ENCODE measurements around the gene ADGRB3.

The ADGRB3 gene

GRCh38 chr6:69391106-69391505 is 756.0 kb downstream of the ADGRB3 start:
- TF ChIP-seq Cebpa-rat (IDR thresholded peaks at IDR 0.05): no peak
- Histone ChIP-seq H3K4me3 (no peak overlapping the region), H3K27ac (no peak overlapping the region), H3K9ac (no peak overlapping the region), H3K27me3 (no peaks in the 10 kb centered on the region), H3K4me1 (peaks cover 8% of the 10 kb centered on the region), H3K36me3 (no peaks in the 10 kb centered on the region), H3K9me3 (no peaks in the 10 kb centered on the region), H4K20me1 (no peaks in the 10 kb centered on the region), H3K4me2 (no peak overlapping the region)

- Histone ChIP-seq H3K4me1 (peaks cover 8% of the 10 kb centered on the region), H3K4me2 (no peak overlapping the region), H3K9me3 (no peaks in the 10 kb centered on the region), H3K9ac (no peak overlapping the region), H3K27ac (no peak overlapping the region), H4K20me1 (no peaks in the 10 kb centered on the region), H3K36me3 (no peaks in the 10 kb centered on the region), H3K4me3 (no peak overlapping the region), H3K27me3 (no peaks in the 10 kb centered on the region)
- no peak for TF ChIP-seq Cebpa-rat (IDR thresholded peaks at IDR 0.05)
These were observed 757.7 kb downstream of the ADGRB3 start for GRCh38 chr6:69392745-69393144.

GRCh38 chr6:69398311-69398710 is 763.2 kb downstream of the ADGRB3 start:
- Histone ChIP-seq H3K36me3 (no peaks in the 10 kb centered on the region), H3K27me3 (no peaks in the 10 kb centered on the region), H3K27ac (no peak overlapping the region), H3K4me3 (no peak overlapping the region), H4K20me1 (no peaks in the 10 kb centered on the region), H3K4me1 (no peaks in the 10 kb centered on the region), H3K9me3 (no peaks in the 10 kb centered on the region), H3K9ac (no peak overlapping the region), H3K4me2 (no peak overlapping the region)
- no peak for TF ChIP-seq Cebpa-rat (IDR thresholded peaks at IDR 0.05)

- H3K36me3 ChIP-seq: no peaks in the 10 kb centered on the region
- H3K4me3 ChIP-seq: no peak overlapping the region
- H3K27ac ChIP-seq: no peak overlapping the region
- H3K27me3 ChIP-seq: no peaks in the 10 kb centered on the region
- no peaks in the 10 kb centered on the region for H3K9me3 ChIP-seq
- H4K20me1 ChIP-seq: no peaks in the 10 kb centered on the region
- no peak for TF ChIP-seq Cebpa-rat (IDR thresholded peaks at IDR 0.05)
- H3K4me2 ChIP-seq: no peak overlapping the region
- no peak overlapping the region for H3K9ac ChIP-seq
- H3K4me1 ChIP-seq: no peaks in the 10 kb centered on the region
These were observed 763.6 kb downstream of the ADGRB3 start for GRCh38 chr6:69398729-69399128.

GRCh38 chr6:69408886-69409285 is 773.8 kb downstream of the ADGRB3 start:
- Histone ChIP-seq H3K4me2 (no peak overlapping the region), H4K20me1 (no peaks in the 10 kb centered on the region), H3K4me3 (no peak overlapping the region), H3K9me3 (no peaks in the 10 kb centered on the region), H3K27ac (no peak overlapping the region), H3K4me1 (no peaks in the 10 kb centered on the region), H3K9ac (no peak overlapping the region), H3K27me3 (no peaks in the 10 kb centered on the region), H3K36me3 (no peaks in the 10 kb centered on the region)
- no peak for TF ChIP-seq Cebpa-rat (IDR thresholded peaks at IDR 0.05)

GRCh38 chr6:69416776-69417175 is 781.7 kb downstream of the ADGRB3 start:
- Histone ChIP-seq H3K4me1 (no peaks in the 10 kb centered on the region), H3K4me3 (no peak overlapping the region)
- TF ChIP-seq Cebpa-rat (IDR thresholded peaks at IDR 0.05): no peak

GRCh38 chr6:69421269-69421668 is 786.2 kb downstream of the ADGRB3 start:
- no peaks in the 10 kb centered on the region for H3K27me3 ChIP-seq
- H4K20me1 ChIP-seq: no peaks in the 10 kb centered on the region
- no peak for TF ChIP-seq Cebpa-rat (IDR thresholded peaks at IDR 0.05)
- H3K4me3 ChIP-seq: no peak overlapping the region
- H3K27ac ChIP-seq: no peak overlapping the region
- no peaks in the 10 kb centered on the region for H3K36me3 ChIP-seq
- no peaks in the 10 kb centered on the region for H3K9me3 ChIP-seq
- H3K4me1 ChIP-seq: no peaks in the 10 kb centered on the region
- no peak overlapping the region for H3K4me2 ChIP-seq
- H3K9ac ChIP-seq: no peak overlapping the region

More at GRCh38 chr6:69416776-69417175, 781.7 kb downstream of the ADGRB3 start:
- H3K4me2 ChIP-seq: no peak overlapping the region
- no peaks in the 10 kb centered on the region for H3K27me3 ChIP-seq
- H3K9me3 ChIP-seq: no peaks in the 10 kb centered on the region
- H3K9ac ChIP-seq: no peak overlapping the region
- H4K20me1 ChIP-seq: no peaks in the 10 kb centered on the region
- H3K36me3 ChIP-seq: no peaks in the 10 kb centered on the region
- H3K27ac ChIP-seq: no peak overlapping the region

- no peak overlapping the region for H3K4me3 ChIP-seq
- H3K27ac ChIP-seq: no peak overlapping the region
- no peaks in the 10 kb centered on the region for H4K20me1 ChIP-seq
- no peaks in the 10 kb centered on the region for H3K9me3 ChIP-seq
- H3K27me3 ChIP-seq: no peaks in the 10 kb centered on the region
- H3K4me1 ChIP-seq: no peaks in the 10 kb centered on the region
- H3K36me3 ChIP-seq: no peaks in the 10 kb centered on the region
- TF ChIP-seq Cebpa-rat (IDR thresholded peaks at IDR 0.05): no peak
- H3K9ac ChIP-seq: no peak overlapping the region
- no peak overlapping the region for H3K4me2 ChIP-seq
These were observed 786.9 kb downstream of the ADGRB3 start for GRCh38 chr6:69422020-69422419.

- no peak for TF ChIP-seq Cebpa-rat (IDR thresholded peaks at IDR 0.05)
These were observed 787.4 kb downstream of the ADGRB3 start for GRCh38 chr6:69422475-69422874.

GRCh38 chr6:69423785-69424184 is 788.7 kb downstream of the ADGRB3 start:
- Histone ChIP-seq H3K9me3 (no peaks in the 10 kb centered on the region), H3K4me3 (no peak overlapping the region), H3K27me3 (no peaks in the 10 kb centered on the region), H3K36me3 (no peaks in the 10 kb centered on the region), H3K9ac (no peak overlapping the region), H3K4me1 (no peaks in the 10 kb centered on the region), H3K27ac (no peak overlapping the region), H3K4me2 (no peak overlapping the region), H4K20me1 (no peaks in the 10 kb centered on the region)
- no peak for TF ChIP-seq Cebpa-rat (IDR thresholded peaks at IDR 0.05)

More at GRCh38 chr6:69422475-69422874, 787.4 kb downstream of the ADGRB3 start:
- Histone ChIP-seq H3K4me2 (no peak overlapping the region), H3K9ac (no peak overlapping the region), H3K9me3 (no peaks in the 10 kb centered on the region), H3K27ac (no peak overlapping the region), H3K27me3 (no peaks in the 10 kb centered on the region), H3K4me1 (no peaks in the 10 kb centered on the region), H4K20me1 (no peaks in the 10 kb centered on the region), H3K36me3 (no peaks in the 10 kb centered on the region), H3K4me3 (no peak overlapping the region)

DNA sequence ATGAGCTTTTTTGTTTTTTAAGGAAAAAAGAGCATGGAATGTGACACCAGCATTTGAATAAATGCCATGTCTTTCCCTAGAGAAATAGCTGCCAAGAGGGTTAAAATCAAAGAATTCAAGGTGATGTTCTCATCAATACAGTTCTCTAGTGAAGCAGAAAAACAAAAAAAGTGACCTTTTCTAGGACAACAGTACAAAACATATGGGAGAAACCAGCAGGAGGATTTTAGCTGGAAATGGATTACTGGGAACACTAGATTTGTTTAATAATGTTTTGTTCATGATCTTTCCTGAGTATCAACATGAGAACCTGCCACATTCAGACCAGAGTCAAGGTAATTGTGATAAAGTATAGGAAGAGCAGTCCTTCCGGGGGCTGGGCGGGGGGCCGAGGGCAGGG is 789.5 kb downstream of the ADGRB3 start:
- TF ChIP-seq Cebpa-rat (IDR thresholded peaks at IDR 0.05): no peak
- Histone ChIP-seq H3K9ac (no peak overlapping the region), H3K36me3 (no peaks in the 10 kb centered on the region), H3K9me3 (no peaks in the 10 kb centered on the region), H4K20me1 (no peaks in the 10 kb centered on the region), H3K4me2 (no peak overlapping the region), H3K27ac (no peak overlapping the region), H3K4me3 (no peak overlapping the region), H3K4me1 (no peaks in the 10 kb centered on the region), H3K27me3 (no peaks in the 10 kb centered on the region)

Measured in BLaER1 (cell line).